SKM-1 treated with dmso at 0.1 percent for 144 hours (cell line): ENCODE measurements around the gene SYPL2.
"Not testable (repeated sequence)": the region's sequence is repeated elsewhere in the genome, so short reads cannot be mapped to it uniquely, and the experiment has no call there.

ENCODE experiments used
- DNase-seq: peaks from one replicate; lab custom pipeline; 2025; ENCODE audit not compliant: unreplicated experiment; lab: John Stamatoyannopoulos, UW

SYPL2 gene

DNA sequence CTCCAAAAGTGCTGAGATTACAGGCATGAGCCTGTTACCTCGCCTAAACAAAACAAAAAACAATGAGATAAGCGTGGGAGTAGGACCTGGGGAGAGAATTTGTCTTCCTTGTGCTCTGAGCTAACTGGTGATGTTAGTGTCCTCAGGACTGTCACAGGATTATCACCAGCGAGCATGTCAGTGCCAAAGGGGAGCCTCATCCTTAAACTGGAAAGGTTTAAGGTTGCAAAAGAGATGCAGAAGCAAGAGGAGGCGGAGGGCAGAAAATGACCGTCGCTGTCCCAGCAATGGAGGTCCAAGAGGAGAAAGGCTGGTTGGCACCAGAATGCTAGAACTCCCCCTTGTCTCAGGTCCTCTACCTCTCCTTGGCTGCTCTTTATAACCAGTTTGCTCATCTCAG lies 3.9 kb downstream of the SYPL2 start:
- no peak for DNase-seq

DNA sequence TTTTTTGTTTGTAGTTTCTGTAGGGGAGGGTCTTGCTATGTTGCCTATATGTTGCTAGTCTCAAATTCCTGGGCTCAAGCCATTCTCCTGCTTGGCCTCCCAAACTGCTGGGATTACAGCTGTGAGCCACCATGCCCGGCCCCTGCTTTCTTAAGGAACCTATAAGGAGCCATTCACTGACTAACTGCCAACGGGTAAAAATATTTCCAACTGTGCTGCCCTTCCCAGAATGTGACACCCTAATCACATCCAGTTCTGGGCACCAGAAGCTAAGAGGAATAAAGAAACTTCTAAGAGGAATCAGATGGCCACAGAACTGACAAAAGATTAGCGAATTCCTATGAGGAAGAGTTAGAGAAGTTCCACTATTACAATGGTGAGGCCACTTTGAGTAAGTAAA lies 6.4 kb downstream of the SYPL2 start:
- no peak for DNase-seq

DNA sequence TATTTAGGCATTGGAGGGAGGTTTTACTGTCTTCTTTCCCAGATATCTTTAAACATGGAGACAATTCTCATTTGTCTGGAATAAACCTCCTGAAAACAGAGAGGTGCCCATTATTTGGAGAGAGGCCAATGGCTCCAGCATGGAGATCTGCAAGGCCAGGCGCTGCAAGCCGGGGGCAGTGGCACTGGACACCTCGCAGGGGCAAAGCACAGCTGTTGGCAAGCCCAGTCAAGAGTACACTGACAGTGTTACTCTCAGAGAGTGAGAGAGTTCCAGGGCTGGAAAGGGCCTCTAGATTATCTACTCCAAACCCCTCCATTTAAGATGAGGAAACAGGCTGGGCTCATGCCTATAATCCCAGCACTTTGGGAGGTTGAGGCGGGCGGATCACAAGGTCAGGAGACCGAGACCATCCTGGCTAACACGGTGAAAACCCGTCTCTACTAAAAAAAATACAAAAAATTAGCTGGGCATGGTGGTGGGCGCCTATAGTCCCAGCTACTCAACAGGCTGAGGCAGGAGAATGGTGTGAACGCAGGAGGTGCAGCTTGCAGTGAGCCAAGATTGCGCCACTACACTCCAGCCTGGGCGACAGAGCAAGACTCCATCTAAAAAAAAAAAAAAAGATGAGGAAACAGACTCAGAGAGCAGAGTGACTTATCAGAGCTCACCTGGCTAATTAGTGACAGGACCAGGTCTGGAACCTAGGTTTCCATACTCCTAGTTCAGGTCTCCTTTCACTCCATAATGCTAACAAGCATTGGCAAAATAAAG lies 7.1 kb downstream of the SYPL2 start:
- DNase-seq, result not testable (repeated sequence)

DNA sequence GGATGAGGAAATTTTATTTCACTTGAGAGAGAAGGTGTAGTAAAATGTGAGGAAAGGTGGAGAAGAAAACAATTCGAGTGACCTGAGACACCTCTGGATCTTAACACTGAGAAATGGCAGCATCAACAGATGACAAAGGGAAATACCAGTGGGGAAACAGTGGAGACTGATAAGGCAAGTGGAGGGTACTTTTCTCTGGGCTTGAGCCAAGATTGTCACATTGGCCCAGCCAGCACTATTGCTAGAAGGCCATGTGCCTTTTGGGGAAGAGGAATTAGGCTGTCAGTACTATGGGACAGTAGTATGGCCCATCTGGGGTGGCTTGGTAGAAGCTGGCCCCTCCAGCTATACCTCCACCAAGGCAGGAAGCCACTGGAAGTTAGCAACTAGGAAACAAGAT lies 8.4 kb downstream of the SYPL2 start:
- DNase-seq, result no peak

DNA sequence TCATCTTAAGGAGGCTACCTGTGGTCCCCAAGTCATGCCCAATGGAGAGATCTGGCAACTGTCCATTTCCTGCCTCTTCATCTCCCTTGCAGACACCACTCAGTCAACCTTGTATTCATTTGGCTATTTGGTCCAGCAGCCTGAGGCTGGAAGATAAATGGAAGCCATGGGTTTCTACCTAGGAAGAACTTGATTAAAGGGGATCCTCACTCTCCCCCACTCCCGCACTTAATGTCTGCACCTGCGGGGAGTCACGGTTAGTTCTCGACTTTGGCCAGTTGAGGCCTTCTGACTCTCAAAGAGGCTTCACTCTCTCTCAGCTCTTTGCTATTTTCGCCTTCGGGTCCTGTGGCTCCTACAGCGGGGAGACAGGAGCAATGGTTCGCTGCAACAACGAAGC lies 8.9 kb downstream of the SYPL2 start:
- DNase-seq, result no peak

DNA sequence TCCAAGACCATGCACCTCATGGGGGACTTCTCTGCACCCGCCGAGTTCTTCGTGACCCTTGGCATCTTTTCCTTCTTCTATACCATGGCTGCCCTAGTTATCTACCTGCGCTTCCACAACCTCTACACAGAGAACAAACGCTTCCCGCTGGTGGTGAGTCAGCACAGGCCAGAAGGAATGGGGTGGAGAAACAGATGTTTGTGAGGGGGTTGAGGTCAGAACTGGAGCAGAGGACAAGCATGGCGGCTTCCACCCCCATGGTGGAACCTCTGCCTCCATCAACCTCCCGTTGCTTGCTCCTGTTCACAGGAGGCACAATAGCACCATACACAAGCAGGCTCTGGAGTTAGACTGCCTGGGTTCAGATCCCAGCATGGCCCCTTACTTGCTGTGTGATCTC lies 10.5 kb downstream of the SYPL2 start:
- no peak for DNase-seq

DNA sequence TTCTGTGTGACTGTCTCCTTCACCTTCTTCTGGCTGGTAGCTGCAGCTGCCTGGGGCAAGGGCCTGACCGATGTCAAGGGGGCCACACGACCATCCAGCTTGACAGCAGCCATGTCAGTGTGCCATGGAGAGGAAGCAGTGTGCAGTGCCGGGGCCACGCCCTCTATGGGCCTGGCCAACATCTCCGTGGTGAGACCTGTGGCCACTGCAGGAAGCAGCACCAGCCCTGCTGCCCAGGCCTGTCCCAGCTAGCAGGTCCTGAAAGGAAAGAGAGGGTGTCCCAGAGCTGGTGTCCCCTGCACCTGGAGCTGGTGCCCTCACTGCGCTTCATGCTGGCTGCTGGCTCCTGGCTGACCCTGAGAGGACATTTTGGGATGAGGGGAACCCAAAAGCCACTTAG lies 11.5 kb downstream of the SYPL2 start:
- DNase-seq, result no peak

DNA sequence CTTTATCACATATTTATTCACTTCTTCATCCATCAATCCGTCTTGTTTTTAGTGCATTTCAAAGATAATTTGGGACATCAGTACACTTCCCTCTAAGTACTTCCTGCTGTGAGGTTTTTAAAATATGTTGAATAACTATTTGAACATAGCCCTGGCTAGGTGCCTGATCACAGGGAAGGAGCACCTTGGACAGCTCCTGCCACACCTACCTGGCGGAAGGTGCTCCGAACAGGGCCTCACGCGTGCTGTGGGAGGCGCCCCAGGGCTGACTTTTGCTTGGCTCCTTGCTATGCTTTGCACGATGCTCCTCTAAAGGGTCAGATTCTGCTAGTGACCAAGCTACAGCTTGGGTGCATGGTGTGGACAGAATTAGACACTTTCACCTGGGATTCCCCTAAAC lies 12.5 kb downstream of the SYPL2 start:
- DNase-seq, result no peak

DNA sequence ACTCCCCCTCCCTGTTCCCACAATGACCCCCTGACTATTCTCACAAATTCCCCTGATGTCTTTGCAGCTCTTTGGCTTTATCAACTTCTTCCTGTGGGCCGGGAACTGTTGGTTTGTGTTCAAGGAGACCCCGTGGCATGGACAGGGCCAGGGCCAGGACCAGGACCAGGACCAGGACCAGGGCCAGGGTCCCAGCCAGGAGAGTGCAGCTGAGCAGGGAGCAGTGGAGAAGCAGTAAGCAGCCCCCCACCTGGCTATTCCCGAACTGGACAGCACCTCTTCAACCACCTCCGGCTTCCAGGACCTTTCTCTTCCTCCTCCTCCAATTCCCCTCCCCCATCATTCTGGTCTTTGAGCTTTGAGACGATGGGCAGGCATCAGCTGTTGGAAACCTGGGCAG lies 13.0 kb downstream of the SYPL2 start:
- DNase-seq, result no peak

DNA sequence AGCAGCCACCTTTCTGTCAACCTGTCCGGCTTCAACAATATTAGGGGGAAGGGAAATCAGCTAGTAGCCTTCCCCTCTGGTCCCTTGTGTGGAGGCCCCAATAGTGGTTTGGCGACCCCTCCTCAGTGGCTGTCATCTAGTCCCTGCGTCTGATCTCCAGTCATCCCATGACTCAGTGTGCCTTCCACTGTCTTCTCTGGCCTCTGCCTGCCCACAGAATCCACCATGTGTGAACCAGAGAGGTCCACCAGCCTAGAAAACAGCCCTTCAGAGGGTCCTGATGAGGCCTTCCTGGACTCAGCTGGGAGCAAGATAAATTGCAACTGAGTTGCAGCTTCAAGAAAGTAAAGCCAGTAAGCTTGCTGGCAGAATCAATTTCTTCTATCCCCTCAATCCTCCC lies 13.6 kb downstream of the SYPL2 start:
- no peak for DNase-seq

DNA sequence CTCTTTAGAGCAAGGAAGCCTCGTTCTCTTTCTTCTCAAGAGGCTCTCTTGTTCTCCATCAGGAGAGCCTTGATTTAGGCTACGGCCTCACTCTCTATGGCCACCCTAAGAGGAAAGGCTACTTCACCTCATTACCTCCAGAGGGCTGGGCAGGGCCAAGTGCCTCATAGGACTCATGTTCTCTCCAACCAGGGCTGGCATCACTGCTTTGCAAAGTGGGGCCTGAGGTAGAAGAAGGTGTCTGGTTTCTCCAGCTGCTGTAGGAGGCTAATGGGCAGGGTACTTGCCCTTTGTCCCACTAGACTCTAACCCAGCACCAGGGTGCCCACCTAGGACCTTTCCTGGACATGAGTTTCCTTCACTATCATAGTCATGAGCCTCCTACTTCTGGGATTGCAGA lies 15.3 kb downstream of the SYPL2 start:
- DNase-seq, result no peak

DNA sequence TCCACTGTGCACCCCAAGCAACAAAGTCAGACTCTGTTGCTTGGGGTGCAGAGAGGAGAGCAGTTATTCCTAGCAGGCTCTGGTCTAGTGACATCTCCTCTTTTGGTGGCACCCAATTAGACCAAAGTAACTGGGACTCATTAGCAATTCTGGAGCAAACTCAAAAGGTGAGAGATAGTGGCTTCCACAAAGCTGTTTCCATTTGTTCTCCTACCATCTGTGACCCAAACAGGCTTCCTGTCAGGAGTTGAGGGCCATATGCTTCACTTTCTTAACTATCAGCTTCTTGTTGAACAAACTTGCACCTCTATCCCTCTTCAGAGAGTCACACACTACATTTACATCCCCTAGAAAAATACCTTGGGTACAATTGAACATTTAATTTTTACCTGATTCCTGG lies 15.9 kb downstream of the SYPL2 start:
- DNase-seq, result no peak

DNA sequence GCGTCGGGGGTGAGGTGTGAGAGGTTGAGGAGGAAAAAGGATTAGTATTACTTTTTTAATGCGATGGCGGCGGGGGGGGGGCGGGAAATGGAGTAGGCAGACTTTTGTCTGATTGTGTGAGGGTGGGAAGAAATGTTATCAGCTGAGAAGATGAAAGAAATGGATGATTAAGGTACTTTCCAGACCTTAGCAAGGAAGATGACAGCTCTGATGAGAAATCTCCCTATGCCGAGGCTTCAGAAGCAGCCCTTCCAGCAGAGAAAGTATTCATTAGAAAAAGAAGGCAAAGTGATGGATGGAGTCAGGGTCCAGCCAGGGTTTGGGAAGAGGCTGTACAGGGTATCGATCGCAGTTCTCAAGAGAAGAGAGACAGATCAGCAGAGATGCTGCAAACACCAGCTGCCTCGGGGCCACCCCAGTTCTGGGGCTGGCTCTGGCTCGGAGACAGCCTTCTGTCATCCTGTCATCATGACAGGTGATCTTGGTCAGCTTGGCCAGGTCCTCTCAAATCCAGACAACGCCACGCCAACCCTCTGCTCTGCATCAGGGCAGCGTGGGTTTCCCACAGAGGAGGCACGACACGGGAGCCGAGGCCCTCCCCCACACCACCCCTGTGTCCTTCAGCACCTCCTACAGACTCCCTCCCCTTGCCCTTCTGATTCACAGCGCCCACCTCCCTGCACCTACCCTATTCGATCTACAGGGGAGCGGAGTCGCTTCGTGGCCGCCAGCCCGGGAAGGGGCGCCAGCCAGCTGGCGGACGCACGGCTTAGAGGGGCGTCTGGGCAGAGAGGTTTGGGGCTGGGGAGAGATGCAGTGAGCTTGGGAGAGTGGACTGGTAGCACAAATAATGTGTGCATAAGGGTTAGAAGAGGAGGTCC lies 16.7 kb downstream of the SYPL2 start:
- DNase-seq, result no peak

DNA sequence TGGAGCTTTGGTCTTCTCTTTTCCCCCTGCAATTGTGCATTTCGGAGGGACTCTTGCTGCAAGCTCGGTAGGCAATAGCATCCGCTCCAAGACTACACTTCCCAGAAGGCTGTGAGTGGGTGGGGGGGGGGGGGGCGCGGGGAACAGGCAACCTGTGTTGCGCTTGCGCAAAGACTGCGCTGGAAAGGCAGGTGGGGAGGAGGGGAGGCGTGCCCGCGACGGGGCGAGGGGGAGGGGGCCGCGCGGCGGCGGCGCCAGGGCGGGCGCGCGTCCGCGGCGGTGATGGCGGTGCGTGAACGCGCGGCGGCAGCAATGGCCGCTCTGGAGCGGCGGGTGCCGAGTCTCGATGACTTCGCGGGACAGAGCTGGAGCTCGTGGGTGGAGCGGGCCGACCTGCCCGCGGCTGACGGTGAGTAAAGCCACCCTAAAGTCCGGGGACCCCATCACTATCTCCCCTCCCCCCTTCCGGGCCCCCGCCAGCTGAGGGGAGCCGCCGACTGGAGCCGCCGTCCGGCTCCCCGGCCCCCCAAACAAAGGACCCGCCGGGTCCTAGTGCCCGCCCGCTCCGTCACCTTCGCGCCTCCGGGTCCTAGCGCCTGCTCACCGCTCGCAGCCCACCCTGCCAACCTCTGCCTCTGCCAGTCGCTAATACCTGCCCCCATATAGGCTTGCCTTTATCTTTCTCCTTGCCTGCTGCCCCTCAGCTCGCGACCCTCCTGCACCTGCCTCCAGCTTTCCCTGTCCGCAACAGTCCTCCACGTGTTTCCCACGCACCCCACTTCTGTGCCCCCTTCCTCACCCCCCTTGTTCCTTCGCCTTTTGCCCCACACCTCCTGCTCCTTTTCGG lies 17.5 kb downstream of the SYPL2 start, which contains the start of gene ATXN7L2:
TSS of gene ATXN7L2 (plus strand) at position 234 of the 847 bp plus-strand sequence. CDS start at position 283, 49 bp downstream.
- DNase-seq, result peak; percentile 87

DNA sequence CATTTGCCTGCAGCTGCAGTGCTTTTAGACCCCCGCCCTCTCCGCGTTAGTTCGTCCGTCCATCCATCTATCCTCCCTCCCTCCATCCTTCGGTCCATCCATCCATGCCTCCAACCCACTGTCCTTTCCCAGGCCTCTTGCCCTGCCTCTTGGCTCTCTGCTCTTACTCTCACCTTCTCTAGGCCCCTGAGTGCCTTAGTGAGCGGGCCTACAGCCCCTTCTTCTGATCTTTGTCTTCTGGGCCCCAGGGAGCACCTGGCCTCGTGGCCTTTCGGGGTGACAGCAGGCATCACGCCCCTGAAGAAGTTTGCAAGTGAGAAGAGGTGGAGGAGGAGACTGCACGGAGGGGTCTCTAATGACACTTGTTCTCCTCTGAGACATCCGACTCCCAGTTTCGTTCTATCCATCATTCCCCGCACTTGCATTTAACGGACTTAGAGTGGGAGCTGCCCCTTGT lies 18.2 kb downstream of the SYPL2 start:
- DNase-seq, result no peak

DNA sequence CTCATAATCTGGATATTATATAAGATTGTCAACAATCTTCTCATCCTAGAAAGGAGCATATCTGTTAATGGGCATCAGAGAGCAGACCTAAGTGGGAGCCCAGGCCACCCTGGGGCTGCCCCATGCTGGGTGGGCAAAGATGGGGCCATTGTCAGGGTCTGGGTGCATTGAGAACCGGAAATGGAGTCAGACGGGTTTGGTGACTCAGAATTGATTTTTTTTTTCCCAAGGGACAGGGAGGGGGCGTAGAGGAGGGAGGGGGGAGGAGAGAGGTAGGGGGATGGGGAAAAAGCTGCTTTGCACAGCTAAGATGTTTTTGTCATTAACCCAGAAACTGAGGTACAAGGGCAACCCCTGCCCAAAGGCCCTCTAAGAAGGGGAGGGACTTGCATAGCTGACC lies 18.7 kb downstream of the SYPL2 start:
- DNase-seq, result no peak

DNA sequence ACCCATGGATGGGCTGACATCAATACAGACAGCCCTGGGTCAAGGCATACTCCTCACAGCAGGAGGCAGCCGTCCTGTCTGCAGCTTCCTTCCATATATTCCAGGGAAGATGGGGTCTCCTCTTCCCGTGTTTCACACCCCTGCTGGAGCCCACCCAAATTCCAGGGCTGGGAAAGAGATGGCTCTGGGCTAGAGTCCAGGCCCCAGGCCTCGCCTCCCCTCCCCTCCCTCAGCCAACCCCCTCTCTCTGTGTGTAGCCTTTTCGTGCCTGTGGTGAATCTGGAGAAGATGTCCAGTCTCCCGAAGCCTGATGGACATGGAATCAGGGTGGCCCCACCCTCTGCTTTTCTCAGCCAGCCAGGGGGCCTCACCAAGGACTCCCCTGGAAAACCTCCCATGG lies 20.9 kb downstream of the SYPL2 start:
- no peak for DNase-seq

DNA sequence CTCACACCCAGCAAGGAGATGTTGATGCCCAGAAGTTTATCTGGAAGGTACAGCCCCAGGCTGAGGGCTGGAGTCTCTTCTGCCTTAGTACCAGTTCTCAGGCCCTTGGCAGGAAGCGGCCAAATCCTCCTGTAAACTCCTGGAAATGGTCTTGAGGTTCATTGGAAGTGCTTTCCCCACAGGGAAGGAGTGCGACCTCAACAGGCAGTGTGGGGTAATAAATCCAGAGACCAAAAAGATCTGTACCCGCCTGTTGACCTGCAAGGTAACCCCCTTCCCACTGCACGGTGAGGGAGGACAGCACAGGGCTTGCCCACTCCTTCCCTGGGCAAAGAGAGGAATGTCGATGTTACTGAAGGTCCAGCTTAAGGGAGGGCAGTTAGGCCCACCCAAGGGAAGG lies 21.9 kb downstream of the SYPL2 start:
- no peak for DNase-seq

DNA sequence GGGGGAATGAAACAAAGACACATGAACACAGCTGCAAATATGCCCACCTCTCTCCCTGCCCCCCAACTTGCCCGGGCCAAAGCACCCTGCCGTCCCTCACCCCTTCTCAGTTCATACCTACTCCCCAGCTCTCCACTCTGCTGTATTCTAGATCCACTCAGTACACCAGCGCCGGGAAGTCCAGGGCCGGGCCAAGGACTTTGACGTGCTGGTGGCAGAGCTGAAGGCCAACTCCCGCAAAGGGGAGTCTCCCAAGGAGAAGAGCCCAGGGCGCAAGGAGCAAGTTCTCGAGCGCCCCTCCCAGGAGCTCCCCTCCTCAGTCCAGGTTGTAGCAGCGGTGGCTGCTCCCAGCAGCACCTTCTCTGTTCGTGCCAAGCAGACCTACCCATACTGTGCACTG lies 22.4 kb downstream of the SYPL2 start:
- no peak for DNase-seq

DNA sequence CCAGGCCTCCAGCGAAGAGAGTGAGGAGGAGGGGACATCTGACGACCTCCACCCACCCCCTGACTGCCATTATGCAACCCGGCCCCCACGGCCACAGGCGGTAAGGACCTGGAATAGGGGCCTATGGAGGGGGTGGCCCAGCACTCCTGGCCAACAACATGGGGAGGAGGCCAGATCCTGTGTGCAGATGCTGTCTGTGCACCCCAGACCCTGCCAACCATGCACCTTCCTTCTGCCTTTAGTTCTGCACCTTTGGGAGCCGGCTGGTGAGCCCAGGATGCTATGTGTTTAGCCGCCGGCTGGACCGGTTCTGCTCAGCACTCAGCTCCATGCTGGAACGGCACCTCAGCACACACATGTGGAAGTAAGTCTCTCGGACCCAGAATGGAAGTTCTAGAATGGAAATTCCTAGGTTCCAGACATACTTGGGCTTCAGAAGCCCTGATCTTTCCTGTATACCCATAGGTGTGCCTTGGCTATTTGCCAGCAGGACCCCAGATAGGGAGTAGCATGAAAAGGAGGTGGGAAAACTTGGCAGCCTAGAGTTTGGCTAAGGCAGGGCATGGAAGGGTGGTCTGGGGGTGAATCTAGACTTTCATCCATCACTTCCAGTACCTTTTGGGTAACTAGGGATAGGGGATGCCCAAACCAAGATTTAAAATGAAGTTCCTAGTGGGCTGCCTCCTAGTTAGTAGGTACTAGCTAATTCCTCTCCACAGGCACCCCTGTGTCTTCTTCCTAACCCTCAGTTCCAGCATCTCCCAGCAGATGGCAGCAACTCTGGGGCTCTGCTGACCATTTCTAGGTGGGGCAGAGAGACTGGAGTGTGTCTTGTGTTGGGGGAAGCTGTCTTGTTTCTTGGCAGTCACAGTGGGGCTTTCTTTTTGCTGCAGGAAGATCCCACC lies 23.9 kb downstream of the SYPL2 start:
- peak; percentile 50 for DNase-seq
